ENCODE measurements around the gene CCDC188. TPM values are rescaled to one million over a fixed set of nuclear protein-coding genes. Genes with fewer than 3 reads are reported as not detected.

Gene CCDC188
- total RNA-seq = 0.33 TPM in 1 of 2 replicates, not detected in the other
- 0.37 and 0.59 TPM in 2 replicates for polyA plus RNA-seq
- 0.96 and 2.0 TPM in 2 replicates for polyA plus RNA-seq (2012)
- not detected in 2 replicates for polyA minus RNA-seq (ENCODE audit: low replicate concordance)

DNA sequence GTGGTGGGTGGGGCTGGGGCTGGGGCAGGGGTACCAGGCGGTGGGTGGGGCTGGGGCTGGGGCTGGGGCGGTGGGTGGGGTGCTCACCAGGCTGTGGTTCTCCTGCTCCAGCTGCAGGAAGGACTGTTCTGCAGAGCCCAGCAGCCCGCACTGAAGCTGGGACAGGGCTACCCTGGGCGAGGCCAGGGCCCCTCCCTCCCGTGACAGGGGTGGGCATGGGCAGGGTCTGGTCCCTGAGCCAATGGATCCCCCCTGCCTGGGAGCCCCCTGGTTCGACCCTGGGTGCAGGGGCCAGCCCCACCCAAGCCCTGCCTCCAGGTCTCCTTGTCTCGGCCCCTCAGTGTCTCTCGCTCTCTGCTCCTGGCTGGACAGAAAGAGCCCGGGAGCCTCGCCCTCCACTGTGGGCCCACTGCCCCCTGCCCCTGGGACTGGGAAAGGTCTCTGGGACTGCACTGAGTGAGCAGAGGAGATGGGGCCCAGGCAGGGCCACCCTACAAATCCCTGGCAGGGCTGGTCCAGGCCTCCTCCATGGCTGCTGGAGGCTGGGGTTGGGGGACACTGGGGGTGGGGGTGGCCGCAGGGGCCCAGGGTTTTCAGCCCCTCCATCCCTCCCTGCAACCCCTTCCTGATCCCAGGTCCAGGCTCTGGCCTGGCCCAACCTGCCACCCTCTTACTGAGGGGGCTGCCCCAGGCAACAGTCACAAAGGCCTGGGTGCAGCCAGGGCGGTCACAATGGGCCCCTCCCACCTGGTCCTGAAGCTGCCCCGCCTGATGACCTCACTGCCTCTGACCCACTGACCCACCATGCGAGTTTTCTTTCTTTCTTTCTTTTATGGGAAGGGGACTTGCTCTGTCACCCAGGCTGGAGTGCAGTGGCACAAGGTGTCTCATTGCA, at the start of gene CCDC188:
Gene CCDC188 (minus strand): TSS at position 675 of the 895 bp plus-strand sequence. CDS start 69 bp downstream, at position 606.
- Histone ChIP-seq H4K20me1 (ENCODE audit: control insufficient read depth, extremely low read depth, insufficient read depth, low read length) (no peaks in the 10 kb centered on the region), H3K9me3 (ENCODE audit: control insufficient read depth, insufficient read depth, low read depth, low read length) (no peaks in the 10 kb centered on the region), H3K27ac (ENCODE audit: insufficient read depth, low read length) (no peak within 1 kb of the TSS), H3K36me3 (ENCODE audit: control insufficient read depth, insufficient read depth, low read length) (no peaks in the 10 kb centered on the region), H3K79me2 (ENCODE audit: control insufficient read depth, insufficient read depth, low read length) (no peaks in the 10 kb centered on the region), H3K27me3 (ENCODE audit: control insufficient read depth, insufficient read depth, low read length) (no peaks in the 10 kb centered on the region), H3K4me3 (replicated peaks in 1 of 4; ENCODE audit: control extremely low read depth in 1 of 4, insufficient read depth in 1 of 4, low read depth in 3 of 4, low read length in 4 of 4) (no peak within 1 kb of the TSS), H2AFZ (ENCODE audit: low read length) (no peak within 1 kb of the TSS), H3K4me2 (ENCODE audit: extremely low read depth, insufficient read depth, low read length) (no peak within 1 kb of the TSS), H3K4me1 (ENCODE audit: control insufficient read depth, extremely low read depth, insufficient read depth, low read length) (no peaks in the 10 kb centered on the region), H3K9ac (ENCODE audit: insufficient read depth, low read length) (no peak within 1 kb of the TSS)
- DNase-seq (ENCODE audit: low read depth in 2 of 2) = no peak
- TF ChIP-seq EZH2 (IDR thresholded peaks at IDR 0.05; ENCODE audit: low read length, missing control alignments) = no peak
- TF ChIP-seq, protein P1, sequence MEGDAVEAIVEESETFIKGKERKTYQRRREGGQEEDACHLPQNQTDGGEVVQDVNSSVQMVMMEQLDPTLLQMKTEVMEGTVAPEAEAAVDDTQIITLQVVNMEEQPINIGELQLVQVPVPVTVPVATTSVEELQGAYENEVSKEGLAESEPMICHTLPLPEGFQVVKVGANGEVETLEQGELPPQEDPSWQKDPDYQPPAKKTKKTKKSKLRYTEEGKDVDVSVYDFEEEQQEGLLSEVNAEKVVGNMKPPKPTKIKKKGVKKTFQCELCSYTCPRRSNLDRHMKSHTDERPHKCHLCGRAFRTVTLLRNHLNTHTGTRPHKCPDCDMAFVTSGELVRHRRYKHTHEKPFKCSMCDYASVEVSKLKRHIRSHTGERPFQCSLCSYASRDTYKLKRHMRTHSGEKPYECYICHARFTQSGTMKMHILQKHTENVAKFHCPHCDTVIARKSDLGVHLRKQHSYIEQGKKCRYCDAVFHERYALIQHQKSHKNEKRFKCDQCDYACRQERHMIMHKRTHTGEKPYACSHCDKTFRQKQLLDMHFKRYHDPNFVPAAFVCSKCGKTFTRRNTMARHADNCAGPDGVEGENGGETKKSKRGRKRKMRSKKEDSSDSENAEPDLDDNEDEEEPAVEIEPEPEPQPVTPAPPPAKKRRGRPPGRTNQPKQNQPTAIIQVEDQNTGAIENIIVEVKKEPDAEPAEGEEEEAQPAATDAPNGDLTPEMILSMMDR (conservative IDR thresholded peaks at IDR 0.05 in 1 of 2, IDR thresholded peaks at IDR 0.05 in 1 of 2; ENCODE audit: low read depth in 1 of 2, low read length in 2 of 2) = no peak

DNA sequence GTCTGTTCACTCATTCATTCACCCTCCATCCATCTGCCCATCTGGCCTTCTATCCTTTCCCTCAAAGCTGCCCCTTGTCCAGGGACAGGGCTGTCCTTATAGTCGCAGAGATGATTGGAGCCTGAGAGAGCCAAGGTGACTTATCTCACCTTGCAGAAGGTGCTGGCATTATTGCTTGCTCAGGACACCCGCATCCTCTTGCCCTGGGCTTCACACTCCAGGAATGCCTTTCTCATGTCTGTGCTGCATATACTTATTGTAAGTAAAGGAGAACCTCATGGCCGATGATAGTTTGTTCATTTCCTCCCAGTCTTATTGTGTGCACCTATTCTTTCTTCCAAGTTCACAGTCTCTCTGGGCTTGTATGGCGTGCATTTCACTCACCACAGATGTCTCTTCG, 49.1 kb upstream of the CCDC188 start:
- no peak for DNase-seq (ENCODE audit: low read depth in 2 of 2)
- Histone ChIP-seq H3K4me3 (replicated peaks in 1 of 4; ENCODE audit: control extremely low read depth in 1 of 4, insufficient read depth in 1 of 4, low read depth in 3 of 4, low read length in 4 of 4) (no peak overlapping the region), H3K4me1 (ENCODE audit: control insufficient read depth, extremely low read depth, insufficient read depth, low read length) (peaks cover 17% of the 10 kb centered on the region), H3K27ac (ENCODE audit: insufficient read depth, low read length) (no peak overlapping the region), H3K9ac (ENCODE audit: insufficient read depth, low read length) (no peak overlapping the region), H3K79me2 (ENCODE audit: control insufficient read depth, insufficient read depth, low read length) (no peaks in the 10 kb centered on the region), H3K36me3 (ENCODE audit: control insufficient read depth, insufficient read depth, low read length) (no peaks in the 10 kb centered on the region), H4K20me1 (ENCODE audit: control insufficient read depth, extremely low read depth, insufficient read depth, low read length) (no peaks in the 10 kb centered on the region), H3K4me2 (ENCODE audit: extremely low read depth, insufficient read depth, low read length) (no peak overlapping the region), H3K27me3 (ENCODE audit: control insufficient read depth, insufficient read depth, low read length) (peaks cover 15% of the 10 kb centered on the region), H2AFZ (ENCODE audit: low read length) (no peak overlapping the region), H3K9me3 (ENCODE audit: control insufficient read depth, insufficient read depth, low read depth, low read length) (no peaks in the 10 kb centered on the region)
- no peak for TF ChIP-seq EZH2 (IDR thresholded peaks at IDR 0.05; ENCODE audit: low read length, missing control alignments)
- TF ChIP-seq, protein P1 (conservative IDR thresholded peaks at IDR 0.05 in 1 of 2, IDR thresholded peaks at IDR 0.05 in 1 of 2; ENCODE audit: low read depth in 1 of 2, low read length in 2 of 2) = no peak

GRCh38 chr22:20199413-20199842, 48.6 kb upstream of the CCDC188 start:
- Histone ChIP-seq H3K36me3 (ENCODE audit: control insufficient read depth, insufficient read depth, low read length) (no peaks in the 10 kb centered on the region), H3K79me2 (ENCODE audit: control insufficient read depth, insufficient read depth, low read length) (no peaks in the 10 kb centered on the region)
- TF ChIP-seq, protein P1 (conservative IDR thresholded peaks at IDR 0.05 in 1 of 2, IDR thresholded peaks at IDR 0.05 in 1 of 2; ENCODE audit: low read depth in 1 of 2, low read length in 2 of 2) = no peak
- no peak for TF ChIP-seq EZH2 (IDR thresholded peaks at IDR 0.05; ENCODE audit: low read length, missing control alignments)

More at GRCh38 chr22:20199413-20199842, 48.6 kb upstream of the CCDC188 start:
- Histone ChIP-seq H3K4me1 (ENCODE audit: control insufficient read depth, extremely low read depth, insufficient read depth, low read length) (peaks cover 14% of the 10 kb centered on the region), H3K27ac (ENCODE audit: insufficient read depth, low read length) (no peak overlapping the region), H2AFZ (ENCODE audit: low read length) (no peak overlapping the region), H3K27me3 (ENCODE audit: control insufficient read depth, insufficient read depth, low read length) (peaks cover 15% of the 10 kb centered on the region), H4K20me1 (ENCODE audit: control insufficient read depth, extremely low read depth, insufficient read depth, low read length) (no peaks in the 10 kb centered on the region), H3K9ac (ENCODE audit: insufficient read depth, low read length) (no peak overlapping the region), H3K4me2 (ENCODE audit: extremely low read depth, insufficient read depth, low read length) (no peak overlapping the region), H3K4me3 (replicated peaks in 1 of 4; ENCODE audit: control extremely low read depth in 1 of 4, insufficient read depth in 1 of 4, low read depth in 3 of 4, low read length in 4 of 4) (no peak overlapping the region), H3K9me3 (ENCODE audit: control insufficient read depth, insufficient read depth, low read depth, low read length) (no peaks in the 10 kb centered on the region)
- no peak for DNase-seq (ENCODE audit: low read depth in 2 of 2)

Data from fibroblast of lung (primary cell).